HG02943 (cell line): Measurements from ENCODE around the gene USP5.

Source experiments
- ATAC-seq: cut with Tn5 transposase; IDR thresholded peaks from one replicate; pipeline ENCODE4 v1.9.1; 2021; ENCODE audit warnings: mild to moderate bottlenecking, low read depth, moderate library complexity; ENCODE audit not compliant: unreplicated experiment

USP5 gene

DNA sequence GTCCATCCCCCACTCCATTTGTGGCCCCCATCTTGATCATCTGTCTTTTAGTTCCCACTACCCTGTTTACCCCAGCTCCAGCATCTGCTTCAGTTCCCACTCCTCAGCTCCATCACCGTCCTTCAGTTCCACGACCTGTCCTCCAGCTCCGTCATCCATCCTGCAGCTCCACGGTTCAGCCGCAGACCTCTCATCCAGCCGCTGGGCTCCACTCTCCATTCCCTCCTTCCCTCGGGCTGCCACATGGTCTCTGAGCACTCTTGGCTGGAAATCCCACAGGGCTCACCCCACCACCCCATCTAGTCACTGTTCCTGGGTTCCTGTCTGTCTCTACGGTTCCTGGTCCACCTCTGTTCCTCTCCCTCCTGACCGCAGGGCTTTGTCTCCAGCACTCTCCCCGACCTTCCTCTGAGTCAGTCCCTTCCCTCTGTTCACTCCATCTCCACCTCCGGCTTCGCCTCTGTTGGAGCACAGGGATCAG is 27.0 kb upstream of the USP5 start:
- no peak for ATAC-seq

- no peak for ATAC-seq
These were observed 26.4 kb upstream of the USP5 start for GRCh38 chr12:6825398-6826124.

DNA sequence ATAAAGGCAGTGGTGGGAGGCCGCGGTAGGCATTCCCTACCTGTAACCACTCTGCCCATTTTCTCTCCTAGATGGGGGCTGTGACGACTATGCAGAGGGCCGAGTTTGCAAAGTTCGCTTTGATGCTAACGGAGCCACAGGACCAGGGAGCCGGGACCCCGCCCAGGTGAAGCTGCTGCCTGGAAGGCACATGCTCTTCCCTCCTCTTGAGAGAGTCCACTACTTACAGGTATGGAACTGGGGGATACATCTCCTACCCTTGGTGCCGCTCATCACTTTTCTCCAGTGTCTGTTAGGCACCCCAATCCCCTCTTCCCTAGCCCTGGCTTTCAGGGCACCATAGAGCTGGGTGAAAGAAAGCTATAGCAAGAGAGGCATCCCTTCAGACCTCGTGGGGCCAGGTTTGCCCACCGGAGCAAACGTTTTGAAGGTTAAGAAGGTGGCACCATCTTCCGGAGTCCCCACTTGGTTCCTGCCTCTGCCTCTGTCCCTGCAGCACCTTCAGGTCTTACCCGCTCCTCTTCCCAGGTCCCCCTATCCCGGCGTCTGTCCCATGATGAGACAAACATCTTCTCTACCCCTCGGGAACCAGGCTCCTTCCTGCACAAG is 25.7 kb upstream of the USP5 start:
- no peak for ATAC-seq

DNA sequence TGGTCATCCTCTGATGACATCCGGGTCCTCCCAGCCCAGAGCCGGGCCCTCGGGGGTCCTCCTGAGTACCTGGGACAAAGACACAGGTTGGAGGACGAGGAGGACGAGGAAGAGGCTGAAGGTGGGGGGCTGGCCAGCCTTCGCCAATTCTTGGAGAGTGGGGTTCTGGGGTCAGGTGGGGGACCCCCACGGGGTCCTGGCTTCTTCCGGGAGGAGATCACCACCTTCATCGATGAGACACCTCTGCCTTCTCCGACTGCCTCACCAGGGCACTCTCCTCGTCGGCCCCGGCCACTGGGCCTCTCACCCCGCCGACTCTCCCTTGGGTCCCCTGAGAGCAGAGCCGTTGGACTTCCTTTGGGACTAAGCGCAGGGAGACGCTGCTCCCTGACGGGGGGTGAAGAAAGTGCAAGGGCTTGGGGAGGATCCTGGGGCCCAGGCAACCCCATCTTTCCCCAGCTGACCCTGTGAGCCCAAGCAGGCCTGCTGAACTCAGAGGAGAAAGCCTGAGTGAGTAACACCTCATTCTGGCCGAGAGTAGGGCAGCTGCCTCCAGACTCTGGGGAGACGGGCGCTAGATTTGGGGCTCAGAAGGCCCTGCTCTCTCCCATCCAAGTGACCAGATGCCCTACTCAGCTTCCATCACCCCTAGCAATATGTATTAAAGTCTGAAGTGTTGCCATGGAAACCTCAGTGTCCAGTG is 25.1 kb upstream of the USP5 start:
- ATAC-seq: no peak

DNA sequence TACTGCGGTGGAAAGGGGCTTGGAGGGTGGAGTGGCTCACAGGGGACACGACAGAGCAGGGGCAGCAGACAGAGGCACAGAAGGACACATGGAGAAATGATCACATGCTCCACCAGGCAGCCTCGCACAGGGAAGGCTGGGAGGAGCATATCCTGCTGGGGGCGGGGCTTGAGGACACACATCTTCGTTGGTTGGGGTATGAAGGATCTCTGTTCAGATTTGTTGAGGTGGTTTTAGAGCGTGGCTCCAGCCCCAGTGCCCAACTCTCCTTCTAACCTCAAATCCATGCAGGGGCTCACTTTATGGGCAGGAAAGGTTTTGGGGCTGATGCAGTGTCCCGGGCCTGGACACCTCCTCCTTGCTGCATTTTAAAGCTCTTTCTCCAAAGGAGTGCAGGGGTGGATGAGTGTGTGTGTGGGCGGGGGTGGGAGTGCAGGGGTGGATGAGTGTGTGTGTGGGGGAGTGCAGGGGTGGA is 24.5 kb upstream of the USP5 start:
- ATAC-seq: no peak

GRCh38 chr12:6827982-6828780 is 23.8 kb upstream of the USP5 start, which contains the start of gene P3H3:
Gene P3H3 (plus strand): TSS chr12:6828407. CDS start chr12:6828441, 34 bp downstream.
- no peak for ATAC-seq

GRCh38 chr12:6828781-6829535 is 23.0 kb upstream of the USP5 start:
- no peak for ATAC-seq

DNA sequence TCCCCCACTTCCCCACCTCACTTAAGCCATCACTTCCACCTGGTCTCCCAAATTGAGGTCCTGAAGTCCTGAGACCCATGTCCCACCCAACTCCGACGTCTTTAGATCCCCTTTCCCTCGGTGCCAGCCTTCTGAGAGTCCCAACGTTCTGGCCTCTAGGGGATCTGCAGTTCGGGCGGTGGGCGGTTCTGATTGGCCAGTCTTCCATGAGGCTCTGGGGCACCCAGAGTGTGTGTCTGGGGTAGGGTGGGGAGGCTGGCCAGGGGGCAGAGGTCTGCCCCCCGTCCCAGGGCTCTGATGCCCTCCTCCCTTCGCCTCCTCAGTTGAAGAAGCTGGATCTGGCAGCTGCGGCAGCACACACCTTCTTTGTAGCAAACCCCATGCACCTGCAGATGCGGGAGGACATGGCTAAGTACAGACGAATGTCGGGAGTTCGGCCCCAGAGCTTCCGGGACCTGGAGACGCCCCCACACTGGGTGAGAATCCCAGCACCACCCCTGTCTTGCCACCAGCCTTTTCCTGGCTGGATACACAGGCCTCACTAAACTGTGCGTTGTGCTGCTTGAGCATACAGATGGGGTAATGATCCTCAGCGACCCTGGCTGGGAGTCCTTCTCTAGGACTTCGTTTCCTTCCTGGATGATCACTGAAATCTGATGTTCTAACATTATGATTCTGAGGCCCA is 22.3 kb upstream of the USP5 start:
- no peak for ATAC-seq

GRCh38 chr12:6830286-6830890 is 21.6 kb upstream of the USP5 start:
- ATAC-seq: no peak

- ATAC-seq: no peak
These were observed 21.0 kb upstream of the USP5 start for GRCh38 chr12:6830999-6831398.

DNA sequence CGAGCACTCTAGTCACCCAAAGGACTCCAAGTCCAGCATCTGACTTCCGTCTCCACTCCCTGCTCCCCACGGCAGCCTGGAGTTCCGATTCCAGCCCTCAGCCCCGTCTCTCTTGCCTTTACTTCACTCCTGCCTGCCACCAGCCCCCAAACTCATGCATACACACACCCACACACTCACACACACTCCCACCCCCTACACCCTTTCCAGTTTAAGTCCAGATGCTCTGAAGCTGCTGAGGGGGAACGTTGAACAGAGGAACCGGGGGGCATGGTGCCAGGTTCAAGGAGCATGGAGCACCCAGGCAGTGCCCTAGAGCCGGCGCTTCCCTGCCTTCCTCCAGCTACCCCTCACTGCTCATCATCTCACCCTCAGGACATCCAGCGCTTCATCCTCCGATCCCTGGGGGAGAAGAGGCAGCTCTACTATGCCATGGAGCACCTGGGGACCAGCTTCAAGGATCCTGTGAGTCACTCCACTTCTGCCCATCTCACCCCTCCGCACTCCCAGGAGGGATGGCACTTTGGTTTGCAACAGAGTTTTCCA is 20.4 kb upstream of the USP5 start:
- ATAC-seq: no peak

GRCh38 chr12:6832125-6832524 is 19.8 kb upstream of the USP5 start:
- no peak for ATAC-seq

GRCh38 chr12:6833189-6833890 is 18.6 kb upstream of the USP5 start:
- no peak for ATAC-seq

DNA sequence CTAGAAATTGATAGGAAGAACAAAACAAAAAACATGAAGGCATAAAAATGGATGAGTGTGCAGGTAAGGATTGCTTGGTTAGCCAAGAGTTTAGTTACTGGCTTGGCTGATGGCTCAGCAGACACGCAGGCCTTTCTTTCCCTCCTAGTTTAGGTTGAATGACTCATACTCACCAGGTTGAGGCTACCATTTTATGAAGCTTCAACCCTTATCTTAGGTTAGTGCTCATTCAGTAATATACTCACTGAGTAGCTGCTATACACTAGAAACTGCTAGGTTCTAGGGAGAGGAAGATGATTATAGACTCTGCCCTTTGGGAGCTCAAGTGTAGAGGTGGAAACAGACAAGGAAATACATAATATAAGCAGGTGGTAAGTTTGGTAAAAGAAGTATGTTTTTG is 17.7 kb upstream of the USP5 start:
- ATAC-seq: no peak

DNA sequence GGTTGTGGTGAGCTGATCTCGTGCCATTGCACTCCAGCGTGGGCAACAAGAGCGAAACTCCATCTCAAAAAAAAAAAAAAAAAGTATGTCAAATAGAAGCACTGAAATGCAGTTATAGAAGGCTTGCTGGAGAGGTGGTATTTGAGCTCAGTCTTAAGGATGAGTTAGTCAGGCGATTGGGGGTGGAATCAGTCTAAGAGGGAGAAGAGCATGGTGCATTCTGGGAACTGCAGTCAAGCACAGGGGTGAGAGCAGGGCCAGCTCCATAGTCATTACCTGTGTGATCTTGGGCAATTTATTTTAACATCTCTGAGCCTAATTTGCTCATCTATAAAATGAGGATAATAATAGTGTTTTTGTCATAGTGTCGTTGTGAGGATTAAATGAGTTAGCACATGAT is 17.1 kb upstream of the USP5 start:
- ATAC-seq: no peak

GRCh38 chr12:6836851-6837250 is 15.1 kb upstream of the USP5 start:
- ATAC-seq: no peak

DNA sequence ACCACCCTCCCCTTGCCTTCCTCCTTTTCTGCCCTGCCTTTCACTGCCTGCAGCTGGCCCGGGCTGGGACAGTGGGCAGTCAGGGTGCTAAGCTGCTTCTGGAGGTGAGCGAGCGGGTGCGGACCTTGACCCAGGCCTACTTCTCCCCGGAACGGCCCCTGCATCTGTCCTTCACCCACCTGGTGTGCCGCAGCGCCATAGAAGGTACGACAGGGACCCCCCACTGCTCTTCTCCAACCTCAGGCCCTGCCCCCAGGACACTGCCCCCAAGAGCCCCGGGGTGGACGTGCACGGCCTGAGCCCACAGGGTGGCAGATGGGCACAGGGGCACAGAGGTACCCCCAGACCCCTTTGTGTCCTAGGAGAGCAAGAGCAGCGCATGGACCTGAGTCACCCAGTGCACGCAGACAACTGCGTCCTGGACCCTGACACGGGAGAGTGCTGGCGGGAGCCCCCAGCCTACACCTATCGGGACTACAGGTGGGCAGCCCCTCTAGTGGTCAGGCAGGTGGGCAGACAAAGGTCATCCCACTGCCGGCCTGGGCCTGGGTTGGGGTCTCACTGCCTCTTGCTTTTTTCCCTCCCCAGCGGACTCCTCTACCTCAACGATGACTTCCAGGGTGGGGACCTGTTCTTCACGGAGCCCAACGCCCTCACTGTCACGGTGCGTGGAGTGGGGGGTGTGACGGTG is 14.4 kb upstream of the USP5 start:
- no peak for ATAC-seq
